Activated naive CD8-positive, alpha-beta T cell treated with anti-CD3 and anti-CD28 coated beads for 36 hours (primary cell): ENCODE results near the gene DUXB. TPM values are rescaled to one million over a fixed set of nuclear protein-coding genes. Genes with fewer than 3 reads are reported as not detected.

Source experiments
- DNase-seq: peaks from one replicate; pipeline ENCODE4 v3.0.0; 2021
- H3K27ac Mint-ChIP-seq: one replicate; pipeline ENCODE4 v1.8.0; 2022; ENCODE audit warnings: mild to moderate bottlenecking, moderate library complexity, mixed read lengths
- H3K27me3 Mint-ChIP-seq: one replicate; pipeline ENCODE4 v1.8.0; 2022; ENCODE audit warnings: mild to moderate bottlenecking, mixed read lengths
- H3K36me3 Mint-ChIP-seq: one replicate; pipeline ENCODE4 v1.8.0; 2021; ENCODE audit warnings: mild to moderate bottlenecking, mixed read lengths
- H3K4me1 Mint-ChIP-seq: one replicate; pipeline ENCODE4 v1.8.0; 2021; ENCODE audit warnings: mixed read lengths
- H3K4me3 Mint-ChIP-seq: one replicate; pipeline ENCODE4 v1.8.0; 2022; ENCODE audit warnings: mild to moderate bottlenecking, moderate library complexity, mixed read lengths
- H3K9me3 Mint-ChIP-seq: one replicate; pipeline ENCODE4 v1.8.0; 2022; ENCODE audit warnings: mixed read lengths
- total RNA-seq, 2 experiments: library from RNA; stranded (reverse); gene quantifications; one replicate each; pipeline ENCODE4 v1.2.3, GENCODE V29; 2021

The DUXB gene
- total RNA-seq, 2 experiments from 2014 or later: not detected

GRCh38 chr16:75644240-75645012 lies 56.8 kb downstream of the DUXB start:
- H3K27ac Mint-ChIP-seq: peak overlapping the region; percentile 76
- peak overlapping the region; percentile 67 for H3K4me3 Mint-ChIP-seq
- peaks cover 29% of the 10 kb centered on the region for H3K4me1 Mint-ChIP-seq
- H3K36me3 Mint-ChIP-seq: peaks cover 37% of the 10 kb centered on the region
- H3K27me3 Mint-ChIP-seq: no peaks in the 10 kb centered on the region
- DNase-seq: no peak
- no peaks in the 10 kb centered on the region for H3K9me3 Mint-ChIP-seq

Other genes with a start within 250 kb of the DUXB start
- 10 to 100 TPM; 32.2 to 37.6 TPM for gene TMEM170A, start 236.8 kb downstream of the DUXB start, total RNA-seq
- under 1 TPM in 1 of 2 experiments, not detected in 1; 0.06 TPM for gene CHST6, start 206.0 kb downstream of the DUXB start, total RNA-seq
- gene CHST5, start 165.4 kb downstream of the DUXB start, total RNA-seq: not detected
- 1 to 10 TPM; 4.0 to 4.4 TPM for gene TMEM231, start 145.2 kb downstream of the DUXB start, total RNA-seq
- gene GABARAPL2, start 135.1 kb downstream of the DUXB start, total RNA-seq: 10 to 100 TPM; 47.6 TPM
- 10 to 100 TPM; 56.7 to 58.7 TPM for gene ADAT1, start 78.2 kb downstream of the DUXB start, total RNA-seq
- gene KARS1, start 53.8 kb downstream of the DUXB start, total RNA-seq: 100 to 1,000 TPM; 347 to 366 TPM
- 10 to 100 TPM; 68.8 to 73.5 TPM for gene TERF2IP, start 53.7 kb downstream of the DUXB start, total RNA-seq
- gene CPHXL2, start 24.5 kb downstream of the DUXB start, total RNA-seq: not detected
- not detected for gene CPHXL, start 25.0 kb upstream of the DUXB start, total RNA-seq